GM10248 (cell line): ENCODE results near the gene S100A14.

ENCODE experiments used
- CTCF ChIA-PET: fragments of 300-600 bp; sonication (Branson Sonifier 250); formaldehyde crosslinking; extraction: SDS; loops from one replicate; lab custom pipeline; 2021; ENCODE audit warnings: antibody characterized with exemption; lab: Yijun Ruan, JAX
- POLR2A ChIA-PET: fragments of 350-650 bp; sonication (Branson Sonifier 250); formaldehyde crosslinking; extraction: SDS; loops from one replicate; lab custom pipeline; 2020; ENCODE audit warnings: antibody characterized with exemption; lab: Yijun Ruan, JAX
- DNase-seq: peaks from one replicate; pipeline ENCODE4 v3.0.0; 2012; ENCODE audit errors: extremely low spot score
- CTCF ChIP-seq: IDR thresholded peaks from 2 replicates; pipeline ENCODE4 v1.5.1; 2012; ENCODE audit warnings: mild to moderate bottlenecking, low read depth; ENCODE audit errors: extremely low read depth, missing control alignments, control extremely low read depth

Gene S100A14

GRCh38 chr1:153635872-153636271 is 19.7 kb upstream of the S100A14 start:
- CTCF ChIA-PET: interaction anchor here (1.4 kb wide), 2 partner anchors 14 to 124 kb away, joined by 5 read pairs; no protein-coding TSS in a partner anchor
- DNase-seq: no peak
- no peak for TF ChIP-seq CTCF
- POLR2A ChIA-PET: interaction anchor here (0.6 to 0.7 kb wide), 2 partner anchors 228 to 351 kb away, joined by 3 to 4 read pairs; no protein-coding TSS in a partner anchor

GRCh38 chr1:153633754-153634665 is 17.9 kb upstream of the S100A14 start, which contains the start of gene CHTOP:
TSS of gene CHTOP (plus strand) at chr1:153634066. CDS start at chr1:153636589, 2,523 bp downstream.
- no peak for TF ChIP-seq CTCF
- ChIA-PET CTCF (interaction anchor here (0.6 to 2.1 kb wide), 11 partner anchors 8 to 281 kb away, joined by 3 to 12 read pairs (median 3); partner anchors contain the start of genes ILF2 and S100A14), POLR2A (interaction anchor here (0.5 to 2.9 kb wide), 17 partner anchors 10 to 1340 kb away, joined by 3 to 23 read pairs (median 5); partner anchors contain the start of genes ILF2, JTB, RAB13 and RPS27)
- DNase-seq: peak; percentile 98

GRCh38 chr1:153633161-153633753 is 17.1 kb upstream of the S100A14 start:
- CTCF ChIA-PET: interaction anchor here (0.8 to 2.1 kb wide), 6 partner anchors 10 to 280 kb away, joined by 3 to 12 read pairs (median 3); partner anchors contain the start of genes ILF2 and S100A14
- POLR2A ChIA-PET: interaction anchor here (0.8 to 2.9 kb wide), 14 partner anchors 10 to 360 kb away, joined by 3 to 23 read pairs (median 5); partner anchors contain the start of genes ILF2, JTB, RAB13 and RPS27
- no peak for DNase-seq
- TF ChIP-seq CTCF: no peak

GRCh38 chr1:153631047-153632022 is 15.2 kb upstream of the S100A14 start:
- DNase-seq: no peak
- POLR2A ChIA-PET: interaction anchor here (0.7 kb wide), 1 partner anchor 123 kb away, joined by 3 read pairs; no protein-coding TSS in a partner anchor
- TF ChIP-seq CTCF: no peak
- CTCF ChIA-PET: interaction anchor here (0.8 to 6.6 kb wide), 5 partner anchors 13 to 121 kb away, joined by 3 to 105 read pairs (median 4); partner anchors contain the start of gene S100A14

- DNase-seq: no peak
- no peak for TF ChIP-seq CTCF
- POLR2A ChIA-PET: interaction anchor here (0.5 to 0.7 kb wide), 3 partner anchors 67 to 363 kb away, joined by 3 to 5 read pairs (median 3); no protein-coding TSS in a partner anchor
- CTCF ChIA-PET: interaction anchor here (0.8 to 6.6 kb wide), 6 partner anchors 12 to 120 kb away, joined by 3 to 105 read pairs (median 4); partner anchors contain the start of gene S100A14
Measured at GRCh38 chr1:153630384-153630783, 14.3 kb upstream of the S100A14 start.
